K562 (cell line): ENCODE measurements around the gene APC2. TPM values are rescaled to one million over a fixed set of nuclear protein-coding genes. Genes with fewer than 3 reads are reported as not detected.
A peak's percentile ranks its signal among the peaks of the same experiment; 100 is the strongest.

Experiments
- ATF6 ChIP-seq: sonication (generic); formaldehyde crosslinking; IDR thresholded peaks from 2 replicates; pipeline ENCODE4 v1.4.0; 2020; ENCODE audit warnings: mild to moderate bottlenecking, missing genetic modification reagents
- CREB1 ChIP-seq, 2 experiments: sonication (generic) in 1 of 2; formaldehyde crosslinking in 1 of 2; IDR thresholded peaks; 2 replicates each; pipeline versions ENCODE4 v1.6.1 to v1.8.0; 2012 to 2022; ENCODE audit warnings: inconsistent platforms in 1 of 2, mild to moderate bottlenecking in 1 of 2, missing genetic modification reagents in 1 of 2, moderate library complexity in 1 of 2
- CXXC5 ChIP-seq: fragments of 250-450 bp; sonication (Bioruptor Pico); IDR thresholded peaks from 2 replicates; pipeline ENCODE4 v1.8.0; 2022; ENCODE audit warnings: inconsistent platforms, mild to moderate bottlenecking, moderate library complexity
- E2F5 ChIP-seq: sonication (generic); formaldehyde crosslinking; IDR thresholded peaks from 2 replicates; pipeline ENCODE4 v1.8.0; 2022; ENCODE audit warnings: mild to moderate bottlenecking, missing genetic modification reagents
- ELF1 ChIP-seq: fragments of 200-800 bp; sonication (Bioruptor generic); IDR thresholded peaks from 2 replicates; pipeline ENCODE4 v1.6.1; 2016; ENCODE audit warnings: missing genetic modification characterization, missing compliant biosample characterization
- ETV1 ChIP-seq: fragments of 450-650 bp; conservative IDR thresholded peaks from 2 replicates; pipeline ENCODE4 v1.6.1; 2016; ENCODE audit warnings: missing genetic modification characterization, control low read depth, low read depth, missing compliant biosample characterization
- ETV5 ChIP-seq: sonication (generic); formaldehyde crosslinking; IDR thresholded peaks from 2 replicates; pipeline ENCODE4 v1.4.0; 2020; ENCODE audit warnings: low read depth, mild to moderate bottlenecking, missing genetic modification reagents
- FOXK2 ChIP-seq, 2 experiments: fragments of 450-650 bp; IDR thresholded peaks in 1 of 2; conservative IDR thresholded peaks in 1 of 2; 2 replicates each; pipeline ENCODE4 v1.6.1; 2016; ENCODE audit warnings: low read depth in 2 of 2, mild to moderate bottlenecking in 1 of 2
- RBM14 ChIP-seq: fragments of 200-400 bp; formaldehyde crosslinking; IDR thresholded peaks from 2 replicates; pipeline ENCODE4 v1.6.1; 2018; ENCODE audit warnings: low read depth, mild to moderate bottlenecking, low read length, moderate library complexity, borderline replicate concordance; ENCODE audit not compliant: insufficient read depth
- TSHZ1 ChIP-seq: fragments of 250-450 bp; sonication (Bioruptor Pico); IDR thresholded peaks from 2 replicates; pipeline ENCODE4 v1.4.0; 2020; ENCODE audit warnings: mild to moderate bottlenecking, moderate library complexity
- VEZF1 ChIP-seq: fragments of 200-800 bp; sonication (Bioruptor generic); IDR thresholded peaks from 2 replicates; pipeline ENCODE4 v1.6.1; 2017; ENCODE audit warnings: missing genetic modification characterization, missing compliant biosample characterization
- ZBTB1 ChIP-seq: sonication (generic); formaldehyde crosslinking; IDR thresholded peaks from 2 replicates; pipeline ENCODE4 v1.8.1; 2023; ENCODE audit warnings: missing genetic modification reagents, low read depth, mild to moderate bottlenecking, borderline replicate concordance
- ZFP30 ChIP-seq: fragments of 250-450 bp; sonication (Bioruptor Pico); IDR thresholded peaks from 2 replicates; pipeline ENCODE4 v1.8.0; 2022; ENCODE audit warnings: moderate library complexity, mild to moderate bottlenecking, inconsistent platforms, borderline replicate concordance
- ZFP91 ChIP-seq: sonication (generic); formaldehyde crosslinking; IDR thresholded peaks from 2 replicates; pipeline ENCODE4 v1.8.0; 2022; ENCODE audit warnings: mild to moderate bottlenecking, missing genetic modification reagents
- ZNF263 ChIP-seq: sonication (generic); formaldehyde crosslinking; IDR thresholded peaks from 2 replicates; pipeline ENCODE4 v1.8.0; 2022; ENCODE audit warnings: mild to moderate bottlenecking, missing genetic modification reagents, borderline replicate concordance
- polyA plus RNA-seq, 8 experiments: library from polyadenylated mRNA; depleted of rRNA in 4 of 8; stranded (reverse) in 5 of 8; unstranded in 3 of 8; fragments of >200 nt; fragmentation: Nextera tagmentation in 2 of 8; fragmentation: Illumina TruSeq in 1 of 8; extraction: Ambion mirVana in 2 of 8; extraction: Trizol in 1 of 8; gene quantifications; 2 replicates each; pipeline versions ENCODE4 v1.2.1 to v1.2.3, GENCODE V29; 2011 to 2014; ENCODE audit warnings: inconsistent platforms in 1 of 8, missing spikeins in 1 of 8
- total RNA-seq, 7 experiments: library from RNA; depleted of rRNA in 6 of 7; stranded (reverse); fragments of >200 nt in 6 of 7; fragmentation: Illumina TruSeq in 2 of 7; extraction: Trizol in 2 of 7; gene quantifications; 2 replicates each; pipeline versions ENCODE4 v1.2.1 to v1.2.3, GENCODE V29; 2011 to 2021; ENCODE audit warnings: low replicate concordance in 1 of 7

The APC2 gene
- total and polyA plus RNA-seq, 9 of the 15 experiments (the other 6 are each of a cell fraction or from before 2014, with no cell fraction given): 0.01 to 0.40 (median 0.05) TPM; not detected in 3

GRCh38 chr19:1406774-1407527 lies 43.0 kb upstream of the APC2 start (continued):
- TF ChIP-seq ETV5 (CRISPR knock-in tag) (peak; percentile 65; the same call in 1 of the 2 replicates), E2F5 (CRISPR knock-in tag) (peak; percentile 22; the same call in 1 of the 2 replicates), VEZF1 (peak; percentile 73), CREB1 (IDR thresholded peaks at IDR 0.05) (peak; percentile 77), CREB1 (CRISPR knock-in tag; IDR thresholded peaks at IDR 0.05) (peak; percentile 70), FOXK2 (conservative IDR thresholded peaks at IDR 0.05 in 1 of 2, IDR thresholded peaks at IDR 0.05 in 1 of 2; ENCODE audit: low read depth in 2 of 2) (peak in 1 of 2 experiments; percentile 15; a peak in 1 of 4 replicates), CXXC5 (CRISPR knock-in tag) (peak; percentile 100), ZFP91 (0 out of 2 replicates have a peak, but pooled peaks have one; percentile 41), ZBTB1 (peak; percentile 83), ETV1 (tag) (peak; percentile 34), RBM14 (0 out of 2 replicates have a peak, but pooled peaks have one; percentile 45), ELF1 (tag) (peak; percentile 81; the same call in 1 of the 2 replicates), ZFP30 (CRISPR knock-in tag) (no peak), TSHZ1 (CRISPR knock-in tag) (no peak), ZNF263 (CRISPR knock-in tag) (peak; percentile 53; the same call in 1 of the 2 replicates), ATF6 (CRISPR knock-in tag) (no peak; the same call in 1 of the 2 replicates)
